ENCODE results near the gene SHFL.

SHFL gene

DNA sequence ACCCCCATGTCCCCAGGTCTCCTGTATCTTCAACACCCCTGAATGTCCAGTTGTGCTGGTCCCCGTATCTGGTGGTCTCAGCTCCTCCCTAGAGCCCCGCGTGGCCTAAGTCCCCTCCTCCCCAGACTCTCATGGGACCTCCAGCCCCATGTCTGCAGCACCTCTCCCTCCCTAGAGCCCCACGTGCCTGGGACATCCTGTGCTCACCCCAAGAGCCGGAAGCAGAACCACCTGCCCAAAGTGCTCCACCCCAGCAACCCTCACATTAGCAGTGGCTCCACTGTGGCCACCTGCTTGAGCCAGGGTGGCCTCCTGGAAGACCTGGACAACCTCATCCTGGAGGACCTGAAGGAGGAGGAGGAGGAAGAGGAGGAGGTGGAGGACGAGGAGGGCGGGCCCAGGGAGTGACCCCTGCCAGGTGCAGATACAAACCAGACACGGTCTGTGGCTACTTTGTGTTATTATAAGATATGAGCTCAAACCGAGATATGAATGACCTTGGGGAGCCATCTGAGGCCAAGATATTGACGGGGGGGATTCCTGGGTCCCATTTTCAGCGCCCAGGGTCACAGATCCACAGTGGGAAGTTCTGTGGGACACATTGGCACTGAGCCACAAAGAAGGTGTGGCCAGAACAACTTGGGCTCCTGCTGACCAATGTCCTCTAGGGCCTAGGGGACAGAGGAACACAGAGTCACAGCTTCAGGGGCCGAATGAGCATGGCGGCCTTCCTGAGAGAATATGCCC is 6.0 kb downstream of the SHFL start:
- Histone ChIP-seq H3K4me1 (ENCODE audit: insufficient read depth, low read length) (peaks cover 2% of the 10 kb centered on the region), H3K9me3 (ENCODE audit: low read length) (peaks cover 9% of the 10 kb centered on the region), H2AFZ (ENCODE audit: low read depth, low read length) (no peak overlapping the region), H3K27me3 (ENCODE audit: insufficient read depth, low read length) (no peaks in the 10 kb centered on the region), H3K4me3 (ENCODE audit: low read length) (no peak overlapping the region), H3K36me3 (ENCODE audit: insufficient read depth, low read length) (no peaks in the 10 kb centered on the region)

DNA sequence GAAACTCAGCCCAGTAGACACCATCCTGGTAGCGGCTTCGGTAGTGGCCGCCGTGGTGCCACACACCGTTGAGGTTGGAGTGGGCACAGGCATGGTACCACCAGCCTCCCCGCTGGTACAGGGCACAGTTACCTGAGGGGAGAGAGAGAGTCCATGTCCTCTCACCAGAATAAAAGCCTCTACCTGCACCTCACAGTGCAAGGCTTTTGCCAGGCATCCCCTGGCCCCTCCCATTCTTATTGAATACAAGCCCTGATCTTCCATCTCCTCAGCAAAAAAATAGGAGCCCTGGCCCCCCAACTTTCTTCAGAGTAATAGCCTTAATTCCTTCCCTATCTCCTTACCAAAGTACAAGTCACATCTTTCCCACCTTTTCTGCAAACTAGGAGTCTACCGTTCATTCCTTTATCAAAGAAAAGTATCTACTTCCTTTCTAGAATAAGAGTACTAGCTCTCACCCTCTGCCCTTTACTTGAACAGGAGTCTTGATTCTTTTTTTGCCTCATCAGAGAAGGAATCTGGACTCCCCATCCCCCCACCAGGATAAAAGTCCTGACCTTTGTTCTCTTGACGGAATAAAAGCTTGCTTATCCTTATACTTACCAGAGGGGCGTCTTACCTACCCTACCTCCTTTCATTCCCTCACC is 6.7 kb downstream of the SHFL start:
- no peak overlapping the region for H2AFZ ChIP-seq (ENCODE audit: low read depth, low read length)
- H3K36me3 ChIP-seq (ENCODE audit: insufficient read depth, low read length): no peaks in the 10 kb centered on the region
- no peaks in the 10 kb centered on the region for H3K27me3 ChIP-seq (ENCODE audit: insufficient read depth, low read length)
- peaks cover 9% of the 10 kb centered on the region for H3K9me3 ChIP-seq (ENCODE audit: low read length)
- no peak overlapping the region for H3K4me3 ChIP-seq (ENCODE audit: low read length)
- H3K4me1 ChIP-seq (ENCODE audit: insufficient read depth, low read length): peaks cover 2% of the 10 kb centered on the region

DNA sequence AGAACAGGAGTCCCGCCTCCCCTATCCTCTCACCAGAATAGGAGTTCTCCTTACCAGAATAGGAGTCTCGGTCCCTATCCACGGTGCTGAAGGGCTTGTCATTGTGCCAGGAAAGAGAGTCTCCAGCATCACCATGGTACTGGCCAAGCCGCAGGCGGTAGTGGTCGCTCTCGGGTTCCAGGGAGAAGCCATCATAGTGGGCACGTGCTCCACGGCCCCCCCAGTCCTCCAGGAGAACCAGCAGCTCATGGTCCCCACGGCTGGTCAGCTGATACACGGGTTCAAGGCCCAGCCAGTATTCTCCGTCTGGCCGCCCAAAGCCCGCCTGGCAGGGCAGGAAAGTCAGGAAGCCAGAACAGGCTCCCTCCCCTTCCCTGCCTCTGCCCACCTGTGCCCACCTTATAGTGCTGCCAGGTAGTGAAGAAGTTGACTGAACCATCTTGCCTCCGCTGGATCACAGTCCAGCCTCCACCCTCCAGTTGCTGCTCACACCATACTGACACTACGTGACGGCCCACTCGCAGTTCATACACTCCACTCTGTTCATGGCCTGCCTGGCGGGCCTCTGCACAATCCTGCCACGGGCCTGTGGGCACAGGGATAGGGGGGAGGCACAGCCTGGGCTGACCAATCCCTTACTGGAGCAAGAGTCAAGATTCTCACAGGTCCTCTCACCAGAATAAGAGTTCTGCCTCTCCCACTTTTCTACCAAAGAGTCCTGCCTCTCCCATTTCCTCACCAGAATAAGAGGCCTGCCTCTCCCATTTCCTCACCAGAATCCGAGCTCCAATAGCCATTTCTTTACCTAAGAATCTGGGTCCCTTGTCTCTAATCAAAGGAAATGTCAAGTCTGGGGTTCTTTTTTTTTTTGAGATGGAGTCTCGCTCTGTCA is 7.4 kb downstream of the SHFL start:
- H3K27me3 ChIP-seq (ENCODE audit: insufficient read depth, low read length): no peaks in the 10 kb centered on the region
- H3K36me3 ChIP-seq (ENCODE audit: insufficient read depth, low read length): no peaks in the 10 kb centered on the region

DNA sequence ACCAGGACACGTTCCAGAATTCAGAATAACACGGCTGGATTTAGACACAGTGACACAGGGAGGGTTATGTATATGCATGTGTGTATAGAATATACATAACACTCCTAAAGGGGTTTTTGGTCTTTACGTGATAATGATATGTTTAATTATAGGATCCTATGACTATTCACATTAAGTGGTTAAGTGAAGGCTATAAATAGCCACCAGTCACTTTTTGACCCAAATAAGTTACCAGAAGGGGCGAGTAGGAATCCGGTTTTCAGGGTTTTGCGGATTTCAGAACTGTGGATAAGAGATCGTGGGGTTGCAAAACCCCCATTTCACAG is 9.5 kb downstream of the SHFL start:
- Histone ChIP-seq H3K4me3 (ENCODE audit: low read length) (peak overlapping the region; percentile 23), H3K36me3 (ENCODE audit: insufficient read depth, low read length) (no peaks in the 10 kb centered on the region), H3K9me3 (ENCODE audit: low read length) (peaks cover 4% of the 10 kb centered on the region), H3K4me1 (ENCODE audit: insufficient read depth, low read length) (peaks cover 2% of the 10 kb centered on the region), H3K27me3 (ENCODE audit: insufficient read depth, low read length) (no peaks in the 10 kb centered on the region), H2AFZ (ENCODE audit: low read depth, low read length) (no peak overlapping the region)

More for the DNA sequence above, 7.4 kb downstream of the SHFL start:
- no peak overlapping the region for H2AFZ ChIP-seq (ENCODE audit: low read depth, low read length)
- peaks cover 9% of the 10 kb centered on the region for H3K9me3 ChIP-seq (ENCODE audit: low read length)
- H3K4me3 ChIP-seq (ENCODE audit: low read length): no peak overlapping the region
- H3K4me1 ChIP-seq (ENCODE audit: insufficient read depth, low read length): peaks cover 2% of the 10 kb centered on the region

DNA sequence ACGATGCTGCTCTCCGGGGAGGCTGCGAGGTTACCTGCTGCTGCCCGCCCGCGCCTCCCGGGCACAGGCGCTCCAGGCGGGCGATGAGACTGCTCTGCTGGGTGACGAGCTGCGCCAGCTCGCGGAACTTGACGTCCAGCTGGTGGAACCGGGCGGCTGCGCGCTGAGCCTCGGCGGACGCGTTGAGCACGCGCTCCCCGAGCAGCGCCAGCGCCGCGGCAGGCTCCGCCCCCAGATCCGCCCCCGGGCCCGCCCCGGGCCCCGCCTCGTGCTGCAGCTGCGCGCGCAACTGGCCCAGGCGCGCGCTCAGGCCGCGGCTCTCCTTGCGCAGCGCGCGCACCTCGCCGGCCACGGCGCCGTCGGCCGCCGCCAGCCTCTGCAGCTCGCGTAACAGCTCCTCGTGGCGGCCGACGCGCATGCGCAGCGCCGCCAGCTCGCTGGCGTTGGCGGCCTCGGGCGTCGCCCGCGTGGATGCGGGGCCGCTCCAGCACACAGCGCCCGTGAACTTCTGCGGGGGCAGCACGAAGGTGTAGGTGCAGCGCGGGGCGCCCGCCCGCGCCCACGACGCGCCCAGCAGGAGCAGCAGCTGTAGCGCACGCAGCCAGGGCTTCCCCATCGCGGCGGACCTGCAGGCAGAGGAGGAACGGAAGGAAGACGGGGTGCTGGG is 10.0 kb downstream of the SHFL start:
- Histone ChIP-seq H3K27me3 (ENCODE audit: insufficient read depth, low read length) (no peaks in the 10 kb centered on the region), H3K9me3 (ENCODE audit: low read length) (peaks cover 3% of the 10 kb centered on the region), H3K4me3 (ENCODE audit: low read length) (peak overlapping the region; percentile 47), H2AFZ (ENCODE audit: low read depth, low read length) (peak overlapping the region; percentile 70), H3K4me1 (ENCODE audit: insufficient read depth, low read length) (peaks cover 2% of the 10 kb centered on the region), H3K36me3 (ENCODE audit: insufficient read depth, low read length) (no peaks in the 10 kb centered on the region)

DNA sequence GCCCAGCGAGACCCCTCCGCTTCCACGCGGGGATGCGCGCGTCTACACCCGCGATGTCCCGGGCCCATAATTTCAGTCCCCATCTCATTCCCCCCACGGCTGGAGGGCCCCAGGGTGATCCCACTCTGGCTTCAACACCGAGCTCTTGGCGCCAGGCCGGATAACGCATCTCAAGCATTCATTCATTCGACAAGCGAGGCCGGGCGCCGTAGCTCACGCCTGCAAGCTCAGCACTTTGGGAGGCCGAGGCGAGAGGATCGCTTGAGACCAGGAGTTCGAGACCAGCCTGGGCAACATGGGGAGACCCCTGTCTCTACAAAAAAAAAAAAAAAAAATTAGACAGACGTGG is 10.5 kb downstream of the SHFL start:
- Histone ChIP-seq H3K36me3 (ENCODE audit: insufficient read depth, low read length) (no peaks in the 10 kb centered on the region), H3K9me3 (ENCODE audit: low read length) (peaks cover 3% of the 10 kb centered on the region), H3K4me3 (ENCODE audit: low read length) (peak overlapping the region; percentile 47), H3K4me1 (ENCODE audit: insufficient read depth, low read length) (peaks cover 2% of the 10 kb centered on the region), H3K27me3 (ENCODE audit: insufficient read depth, low read length) (no peaks in the 10 kb centered on the region), H2AFZ (ENCODE audit: low read depth, low read length) (peak overlapping the region; percentile 70)

DNA sequence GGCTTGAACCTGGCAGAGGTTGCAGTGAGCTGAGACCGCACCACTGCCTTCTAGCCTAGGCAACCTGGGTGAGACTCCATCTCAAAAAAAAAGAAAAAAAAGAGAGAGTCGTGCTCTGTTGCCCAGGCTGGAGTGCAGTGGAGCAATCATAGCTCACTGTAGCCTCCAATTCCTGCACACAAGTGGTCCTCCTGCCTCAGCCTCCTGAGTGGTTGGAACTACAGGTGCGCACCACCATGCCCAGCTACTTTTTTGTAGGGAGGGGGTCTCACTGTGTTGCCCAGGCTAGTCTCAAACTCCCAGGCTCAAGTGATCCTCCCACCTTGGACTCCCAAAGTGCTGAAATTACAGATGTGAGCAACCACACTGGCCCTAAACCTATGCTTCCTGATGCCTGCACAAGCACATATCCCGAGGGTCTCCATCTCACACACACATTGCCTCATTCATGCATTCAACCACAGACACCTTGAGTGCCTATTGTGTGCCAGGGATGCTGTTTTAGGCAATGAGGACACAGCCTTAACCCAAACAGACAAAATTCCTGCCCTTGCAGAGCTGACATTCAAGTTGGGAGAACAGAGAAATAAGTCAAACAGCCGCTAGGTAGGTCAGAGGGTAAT is 14.2 kb downstream of the SHFL start:
- H2AFZ ChIP-seq (ENCODE audit: low read depth, low read length): no peak overlapping the region
- H3K27me3 ChIP-seq (ENCODE audit: insufficient read depth, low read length): no peaks in the 10 kb centered on the region

DNA sequence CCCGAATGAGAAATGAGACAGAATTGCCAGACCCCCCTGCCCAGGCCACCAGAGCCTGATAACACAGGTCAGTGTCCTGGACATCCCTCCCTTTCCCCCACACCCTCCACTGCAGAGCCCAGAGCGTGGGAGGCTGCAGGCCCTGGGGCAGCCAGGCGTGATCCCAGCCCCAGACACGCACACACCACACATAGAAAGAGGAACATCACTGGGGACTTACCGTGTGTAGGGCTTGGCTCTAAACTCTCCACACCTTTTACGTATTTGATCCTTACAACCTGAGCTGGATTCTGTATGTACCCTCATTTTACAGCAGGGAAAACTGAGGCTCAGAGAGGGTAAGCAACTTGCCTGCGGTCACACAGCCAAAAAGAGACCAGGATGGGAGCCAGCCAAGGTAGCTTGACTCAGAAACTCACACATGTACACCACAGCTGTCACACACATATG is 16.7 kb downstream of the SHFL start:
- Histone ChIP-seq H3K27me3 (ENCODE audit: insufficient read depth, low read length) (no peaks in the 10 kb centered on the region), H3K36me3 (ENCODE audit: insufficient read depth, low read length) (peaks cover 5% of the 10 kb centered on the region), H3K4me1 (ENCODE audit: insufficient read depth, low read length) (peaks cover 12% of the 10 kb centered on the region), H3K4me3 (ENCODE audit: low read length) (no peak overlapping the region), H2AFZ (ENCODE audit: low read depth, low read length) (no peak overlapping the region), H3K9me3 (ENCODE audit: low read length) (no peaks in the 10 kb centered on the region)

More for the DNA sequence above, 14.2 kb downstream of the SHFL start:
- Histone ChIP-seq H3K9me3 (ENCODE audit: low read length) (peaks cover 3% of the 10 kb centered on the region), H3K36me3 (ENCODE audit: insufficient read depth, low read length) (no peaks in the 10 kb centered on the region), H3K4me1 (ENCODE audit: insufficient read depth, low read length) (peaks cover 2% of the 10 kb centered on the region), H3K4me3 (ENCODE audit: low read length) (no peak overlapping the region)

DNA sequence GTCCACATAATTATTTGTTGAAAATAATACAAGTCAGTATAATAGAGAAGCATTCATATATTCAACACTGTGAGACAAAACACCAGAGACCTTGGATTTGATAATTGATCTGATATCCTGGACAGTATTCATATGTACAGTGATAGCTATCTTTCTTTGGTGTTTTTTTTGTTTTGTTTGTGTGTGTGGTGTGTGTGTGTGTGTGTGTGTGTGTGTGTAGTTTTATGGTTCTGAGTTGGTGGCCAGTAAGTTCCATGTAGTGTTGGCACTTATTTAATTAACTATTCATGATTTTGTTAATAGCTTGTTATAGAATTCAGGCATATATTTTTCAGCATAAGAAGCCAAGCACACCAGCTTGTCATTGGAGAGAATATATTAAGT is 18.0 kb downstream of the SHFL start:
- peaks cover 13% of the 10 kb centered on the region for H3K36me3 ChIP-seq (ENCODE audit: insufficient read depth, low read length)
- H3K4me3 ChIP-seq (ENCODE audit: low read length): no peak overlapping the region
- no peaks in the 10 kb centered on the region for H3K9me3 ChIP-seq (ENCODE audit: low read length)
- peaks cover 12% of the 10 kb centered on the region for H3K4me1 ChIP-seq (ENCODE audit: insufficient read depth, low read length)
- H3K27me3 ChIP-seq (ENCODE audit: insufficient read depth, low read length): no peaks in the 10 kb centered on the region
- no peak overlapping the region for H2AFZ ChIP-seq (ENCODE audit: low read depth, low read length)

DNA sequence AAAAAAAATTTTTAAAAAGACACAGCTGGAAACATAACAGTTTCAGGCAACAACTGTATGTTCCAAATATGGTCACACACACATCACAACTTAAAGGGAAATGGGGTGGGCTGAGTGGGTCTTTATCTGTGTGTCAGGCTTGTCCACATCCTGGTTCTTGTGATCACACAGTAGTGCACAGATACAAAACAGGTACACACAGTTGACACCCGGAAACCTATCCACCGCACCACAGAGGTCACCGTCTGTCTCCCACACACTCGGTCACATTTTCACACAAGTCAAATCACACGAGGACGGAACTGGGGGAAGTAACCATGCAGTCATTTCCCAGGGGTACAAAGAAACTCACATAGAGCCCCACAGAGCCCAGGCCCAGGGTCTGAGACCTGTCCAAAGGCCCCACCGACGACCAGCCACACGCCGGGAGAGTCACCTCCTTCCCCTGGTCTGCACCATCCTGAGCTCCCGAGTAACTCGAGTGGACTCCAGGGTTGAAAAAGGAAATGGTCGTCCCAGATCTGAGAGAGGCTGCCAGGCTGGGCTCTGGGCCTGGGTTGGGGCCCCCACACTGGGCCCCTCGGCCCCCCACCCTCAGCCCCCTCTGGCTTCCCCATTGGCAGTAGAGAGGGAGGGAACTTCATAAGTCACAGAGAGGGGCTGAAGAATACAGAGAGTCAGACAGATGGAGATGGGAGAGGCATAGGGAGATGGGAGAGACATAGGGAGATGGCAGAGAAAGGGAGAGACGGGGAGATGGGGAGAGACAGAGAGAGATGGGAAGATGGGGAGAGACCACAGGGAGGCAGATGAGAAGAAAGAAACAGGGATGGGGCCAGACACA is 18.8 kb downstream of the SHFL start:
- no peaks in the 10 kb centered on the region for H3K9me3 ChIP-seq (ENCODE audit: low read length)
- no peak overlapping the region for H3K4me3 ChIP-seq (ENCODE audit: low read length)
- no peak overlapping the region for H2AFZ ChIP-seq (ENCODE audit: low read depth, low read length)
- no peaks in the 10 kb centered on the region for H3K27me3 ChIP-seq (ENCODE audit: insufficient read depth, low read length)
- H3K4me1 ChIP-seq (ENCODE audit: insufficient read depth, low read length): peaks cover 12% of the 10 kb centered on the region
- H3K36me3 ChIP-seq (ENCODE audit: insufficient read depth, low read length): peaks cover 20% of the 10 kb centered on the region

DNA sequence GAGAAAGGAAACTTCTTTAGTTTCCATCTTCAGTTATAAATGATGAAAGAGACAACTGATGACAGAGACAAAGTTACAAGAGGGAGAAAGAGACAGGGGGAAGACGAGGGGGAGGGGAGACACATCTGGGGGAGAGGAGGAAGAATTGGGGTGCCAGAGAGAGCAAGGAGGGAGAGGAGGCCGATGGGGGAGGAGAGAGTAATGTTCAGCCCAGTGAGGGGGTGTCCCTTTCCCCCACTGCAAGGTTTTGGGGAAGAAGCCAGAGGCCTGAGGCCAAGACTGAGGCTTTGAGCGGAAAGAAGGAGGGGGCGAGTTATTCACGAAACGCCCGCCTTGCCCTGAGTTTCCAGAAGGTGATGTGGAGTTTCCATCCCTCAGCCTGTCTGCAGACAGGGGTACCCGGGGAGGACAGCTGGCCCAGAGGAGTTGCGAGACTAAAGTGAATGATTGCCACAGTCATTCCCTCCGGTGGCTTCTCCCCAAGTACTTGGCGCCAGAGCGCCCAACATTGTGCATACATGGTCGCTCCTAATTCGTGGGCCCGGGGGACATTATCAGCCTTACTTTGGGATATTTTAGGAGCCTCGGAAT is 19.5 kb downstream of the SHFL start:
- Histone ChIP-seq H2AFZ (ENCODE audit: low read depth, low read length) (peak overlapping the region; percentile 31), H3K4me3 (ENCODE audit: low read length) (peak overlapping the region; percentile 84), H3K9me3 (ENCODE audit: low read length) (no peaks in the 10 kb centered on the region), H3K4me1 (ENCODE audit: insufficient read depth, low read length) (peaks cover 12% of the 10 kb centered on the region), H3K27me3 (ENCODE audit: insufficient read depth, low read length) (no peaks in the 10 kb centered on the region), H3K36me3 (ENCODE audit: insufficient read depth, low read length) (peaks cover 28% of the 10 kb centered on the region)

All from neuron (in vitro differentiated cells).